ENCODE measurements around the gene HMX1. TPM values are rescaled to one million over a fixed set of nuclear protein-coding genes. Genes with fewer than 3 reads are reported as not detected.

HMX1 gene
- total and polyA plus RNA-seq, 10 of the 15 experiments (the other 5 are each of a cell fraction or from before 2014, with no cell fraction given) = not detected

DNA sequence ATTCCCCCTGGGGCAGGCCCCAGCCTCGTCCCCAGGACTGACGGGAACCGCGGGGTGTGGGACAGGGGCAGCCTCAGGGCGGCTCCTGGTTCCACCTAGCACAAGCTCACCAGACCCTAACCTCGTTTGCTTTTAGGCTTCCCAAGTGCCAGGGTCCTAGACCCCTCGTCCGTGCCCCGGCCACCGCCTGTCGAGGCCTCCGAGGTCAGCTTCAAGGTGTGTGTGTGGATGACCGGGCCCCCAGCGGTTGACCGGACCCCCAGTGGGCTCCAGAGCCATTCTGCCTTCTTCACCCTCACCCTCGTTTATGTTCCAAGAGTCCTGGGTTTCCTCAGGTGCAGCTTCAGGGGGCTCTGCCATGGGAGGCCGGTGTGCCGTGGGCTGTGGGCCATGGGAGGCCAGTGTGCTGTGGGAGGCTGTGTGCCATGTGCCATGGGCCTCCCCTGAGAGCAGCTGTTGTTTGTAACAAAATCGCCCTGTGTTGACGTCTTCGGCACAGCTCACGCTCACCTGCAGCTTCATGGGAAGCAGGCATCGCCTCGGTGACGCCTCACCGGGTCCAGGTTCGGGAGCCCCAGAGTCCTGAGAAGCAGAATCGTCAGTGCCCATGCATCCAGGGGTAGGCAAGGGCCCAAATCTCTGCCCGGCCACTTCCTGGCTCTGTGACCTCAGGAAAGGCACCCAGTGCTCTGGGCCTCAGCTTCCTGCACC lies 43.0 kb upstream of the HMX1 start:
- Histone ChIP-seq H3K36me3 (ENCODE audit: control insufficient read depth in 2 of 2, insufficient read depth in 2 of 2, low read length in 1 of 2) (no peaks in the 10 kb centered on the region), H3K79me2 (ENCODE audit: control insufficient read depth, insufficient read depth, low read length) (no peaks in the 10 kb centered on the region), H3K27ac (ENCODE audit: control insufficient read depth, insufficient read depth) (no peak overlapping the region), H3K27me3 (replicated peaks in 1 of 2; ENCODE audit: control insufficient read depth in 2 of 2, insufficient read depth in 2 of 2, low read length in 1 of 2) (no peaks in the 10 kb centered on the region), H4K20me1 (ENCODE audit: control insufficient read depth, insufficient read depth) (no peaks in the 10 kb centered on the region), H2AFZ (ENCODE audit: control insufficient read depth, low read depth, low read length) (no peak overlapping the region), H3K9ac (ENCODE audit: control insufficient read depth, insufficient read depth, low read length) (no peak overlapping the region), H3K4me3 (no peak overlapping the region), H3K4me1 (ENCODE audit: control insufficient read depth, insufficient read depth, low read length) (no peaks in the 10 kb centered on the region), H3K4me2 (ENCODE audit: control insufficient read depth, insufficient read depth) (no peak overlapping the region), H3K9me3 (replicated peaks; ENCODE audit: control insufficient read depth, insufficient read depth, low read length) (no peaks in the 10 kb centered on the region)
- RAD21 ChIA-PET (ENCODE audit: unreplicated experiment) = no interaction called here
- DNase-seq (ENCODE audit: low read depth, low spot score) (no peak), ATAC-seq (no peak), FAIRE-seq (no peak)
- no TSS peak for BruUV-seq (replicated peaks)
- intact Hi-C loops (cut with micrococcal nuclease; ENCODE audit: unreplicated experiment) = loop anchor here (5.0 kb wide), 1 partner anchor 447 kb away; no protein-coding TSS in a partner anchor
- CTCF ChIA-PET = no interaction called here
- TF ChIP-seq, protein P1, sequence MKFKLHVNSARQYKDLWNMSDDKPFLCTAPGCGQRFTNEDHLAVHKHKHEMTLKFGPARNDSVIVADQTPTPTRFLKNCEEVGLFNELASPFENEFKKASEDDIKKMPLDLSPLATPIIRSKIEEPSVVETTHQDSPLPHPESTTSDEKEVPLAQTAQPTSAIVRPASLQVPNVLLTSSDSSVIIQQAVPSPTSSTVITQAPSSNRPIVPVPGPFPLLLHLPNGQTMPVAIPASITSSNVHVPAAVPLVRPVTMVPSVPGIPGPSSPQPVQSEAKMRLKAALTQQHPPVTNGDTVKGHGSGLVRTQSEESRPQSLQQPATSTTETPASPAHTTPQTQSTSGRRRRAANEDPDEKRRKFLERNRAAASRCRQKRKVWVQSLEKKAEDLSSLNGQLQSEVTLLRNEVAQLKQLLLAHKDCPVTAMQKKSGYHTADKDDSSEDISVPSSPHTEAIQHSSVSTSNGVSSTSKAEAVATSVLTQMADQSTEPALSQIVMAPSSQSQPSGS (IDR thresholded peaks at IDR 0.05; ENCODE audit: low read length) = no peak
- no peak for TF ChIP-seq EZH2 (IDR thresholded peaks at IDR 0.05; ENCODE audit: borderline replicate concordance, control insufficient read depth, low read depth, low read length)
- TF ChIP-seq NFIC (IDR thresholded peaks at IDR 0.05; ENCODE audit: low read depth, low read length) = no peak
- no peak for TF ChIP-seq SREBF2 (IDR thresholded peaks at IDR 0.05; ENCODE audit: low read length)
- TF ChIP-seq, protein P2, sequence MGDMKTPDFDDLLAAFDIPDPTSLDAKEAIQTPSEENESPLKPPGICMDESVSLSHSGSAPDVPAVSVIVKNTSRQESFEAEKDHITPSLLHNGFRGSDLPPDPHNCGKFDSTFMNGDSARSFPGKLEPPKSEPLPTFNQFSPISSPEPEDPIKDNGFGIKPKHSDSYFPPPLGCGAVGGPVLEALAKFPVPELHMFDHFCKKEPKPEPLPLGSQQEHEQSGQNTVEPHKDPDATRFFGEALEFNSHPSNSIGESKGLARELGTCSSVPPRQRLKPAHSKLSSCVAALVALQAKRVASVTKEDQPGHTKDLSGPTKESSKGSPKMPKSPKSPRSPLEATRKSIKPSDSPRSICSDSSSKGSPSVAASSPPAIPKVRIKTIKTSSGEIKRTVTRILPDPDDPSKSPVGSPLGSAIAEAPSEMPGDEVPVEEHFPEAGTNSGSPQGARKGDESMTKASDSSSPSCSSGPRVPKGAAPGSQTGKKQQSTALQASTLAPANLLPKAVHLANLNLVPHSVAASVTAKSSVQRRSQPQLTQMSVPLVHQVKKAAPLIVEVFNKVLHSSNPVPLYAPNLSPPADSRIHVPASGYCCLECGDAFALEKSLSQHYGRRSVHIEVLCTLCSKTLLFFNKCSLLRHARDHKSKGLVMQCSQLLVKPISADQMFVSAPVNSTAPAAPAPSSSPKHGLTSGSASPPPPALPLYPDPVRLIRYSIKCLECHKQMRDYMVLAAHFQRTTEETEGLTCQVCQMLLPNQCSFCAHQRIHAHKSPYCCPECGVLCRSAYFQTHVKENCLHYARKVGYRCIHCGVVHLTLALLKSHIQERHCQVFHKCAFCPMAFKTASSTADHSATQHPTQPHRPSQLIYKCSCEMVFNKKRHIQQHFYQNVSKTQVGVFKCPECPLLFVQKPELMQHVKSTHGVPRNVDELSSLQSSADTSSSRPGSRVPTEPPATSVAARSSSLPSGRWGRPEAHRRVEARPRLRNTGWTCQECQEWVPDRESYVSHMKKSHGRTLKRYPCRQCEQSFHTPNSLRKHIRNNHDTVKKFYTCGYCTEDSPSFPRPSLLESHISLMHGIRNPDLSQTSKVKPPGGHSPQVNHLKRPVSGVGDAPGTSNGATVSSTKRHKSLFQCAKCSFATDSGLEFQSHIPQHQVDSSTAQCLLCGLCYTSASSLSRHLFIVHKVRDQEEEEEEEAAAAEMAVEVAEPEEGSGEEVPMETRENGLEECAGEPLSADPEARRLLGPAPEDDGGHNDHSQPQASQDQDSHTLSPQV (IDR thresholded peaks at IDR 0.05) = no peak
- POLR2A ChIA-PET = no interaction called here
- in situ Hi-C loops (cut with MboI) = no loop called here
- WGBS (ENCODE audit: insufficient coverage, insufficient replicate concordance, low lambda C conversion rate, missing lambda C conversion rate) = 18% methylated on average over 29 of the region's 29 CpGs
- SMC1A ChIA-PET (ENCODE audit: uncharacterized antibody, unreplicated experiment) = no interaction called here
